NCI-H128 (cell line): ENCODE measurements around the gene CDC42EP1.
"Not testable (repeated sequence)": the region's sequence is repeated elsewhere in the genome, so short reads cannot be mapped to it uniquely, and the experiment has no call there.

Source experiments
- DNase-seq: peaks from one replicate; lab custom pipeline; 2025; ENCODE audit not compliant: unreplicated experiment; lab: John Stamatoyannopoulos, UW

Gene CDC42EP1

GRCh38 chr22:37578002-37578401, 17.7 kb downstream of the CDC42EP1 start:
- no peak for DNase-seq

DNA sequence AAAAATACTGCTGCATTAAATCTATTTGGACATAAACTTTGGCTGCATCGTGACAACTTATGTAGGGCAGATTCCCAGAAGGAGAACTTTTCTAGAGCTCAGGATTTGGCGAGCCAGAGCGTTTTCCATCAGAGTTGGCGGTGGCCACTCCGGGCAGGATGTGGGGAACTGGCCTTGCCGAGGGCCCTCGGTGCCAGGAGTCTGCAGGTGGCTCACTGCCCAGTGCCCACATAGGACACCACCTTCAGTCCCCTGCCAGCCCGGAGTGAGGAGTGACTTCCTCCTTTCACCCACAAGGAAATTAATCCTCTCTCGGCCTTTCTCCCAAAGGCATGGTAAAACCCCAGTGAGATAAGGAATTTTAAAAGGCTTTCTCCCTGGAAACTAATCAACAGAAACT, 21.2 kb downstream of the CDC42EP1 start:
- no peak for DNase-seq

DNA sequence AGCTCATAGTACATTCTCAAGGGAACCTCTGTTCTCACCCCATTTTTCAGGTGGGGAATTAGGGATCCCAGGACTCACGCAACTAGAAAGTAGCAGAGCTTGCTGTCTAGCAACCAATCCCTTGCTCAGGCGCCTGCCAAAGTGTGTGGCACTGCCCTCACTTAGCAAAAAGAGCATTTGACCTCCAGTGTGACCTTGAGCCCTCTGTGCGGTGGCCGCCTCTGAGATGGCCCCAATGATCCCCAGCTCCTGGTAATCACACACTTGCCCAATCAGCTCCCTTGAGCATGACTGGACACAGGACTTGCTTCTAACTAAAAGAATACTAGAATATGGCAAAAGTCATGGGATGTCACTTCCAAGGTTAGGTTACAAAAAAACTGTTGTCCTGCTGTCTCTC, 22.2 kb downstream of the CDC42EP1 start:
- no peak for DNase-seq

- DNase-seq: no peak
Measured at GRCh38 chr22:37588546-37589215, 28.4 kb downstream of the CDC42EP1 start.

- no peak for DNase-seq
Measured at GRCh38 chr22:37589636-37590035, 29.4 kb downstream of the CDC42EP1 start.

DNA sequence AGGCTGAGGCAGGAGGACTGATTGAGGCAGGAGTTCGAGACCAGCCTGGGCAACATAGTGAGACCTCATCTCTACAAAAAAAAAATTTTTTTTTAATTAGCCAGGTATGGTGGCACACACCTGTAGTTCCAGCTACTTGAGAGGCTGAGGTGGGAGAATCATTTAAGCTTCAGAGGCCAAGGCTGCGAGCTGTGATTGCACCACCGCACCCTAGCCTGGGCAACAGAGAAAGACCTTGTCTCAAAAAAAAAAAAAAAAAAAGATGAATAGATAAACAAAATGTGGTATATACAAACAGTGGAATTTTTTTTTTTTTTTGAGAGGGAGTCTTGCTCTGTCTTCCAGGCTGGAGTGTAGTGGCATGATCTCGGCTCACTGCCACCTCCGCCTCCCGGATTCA, 30.8 kb downstream of the CDC42EP1 start:
- not testable (repeated sequence) for DNase-seq

- DNase-seq: no peak
Measured at GRCh38 chr22:37591823-37592404, 31.6 kb downstream of the CDC42EP1 start.

- DNase-seq: no peak
Measured at GRCh38 chr22:37594237-37594636, 34.0 kb downstream of the CDC42EP1 start.

- no peak for DNase-seq
Measured at GRCh38 chr22:37599153-37599552, 38.9 kb downstream of the CDC42EP1 start.

- DNase-seq: no peak
Measured at GRCh38 chr22:37601203-37601539, 40.9 kb downstream of the CDC42EP1 start.

GRCh38 chr22:37601540-37602442, 41.5 kb downstream of the CDC42EP1 start:
- DNase-seq: no peak

GRCh38 chr22:37602546-37603277, 42.4 kb downstream of the CDC42EP1 start:
- DNase-seq: not testable (repeated sequence)

GRCh38 chr22:37604074-37604473, 43.8 kb downstream of the CDC42EP1 start:
- no peak for DNase-seq

GRCh38 chr22:37604875-37605274, 44.6 kb downstream of the CDC42EP1 start:
- DNase-seq: no peak

DNA sequence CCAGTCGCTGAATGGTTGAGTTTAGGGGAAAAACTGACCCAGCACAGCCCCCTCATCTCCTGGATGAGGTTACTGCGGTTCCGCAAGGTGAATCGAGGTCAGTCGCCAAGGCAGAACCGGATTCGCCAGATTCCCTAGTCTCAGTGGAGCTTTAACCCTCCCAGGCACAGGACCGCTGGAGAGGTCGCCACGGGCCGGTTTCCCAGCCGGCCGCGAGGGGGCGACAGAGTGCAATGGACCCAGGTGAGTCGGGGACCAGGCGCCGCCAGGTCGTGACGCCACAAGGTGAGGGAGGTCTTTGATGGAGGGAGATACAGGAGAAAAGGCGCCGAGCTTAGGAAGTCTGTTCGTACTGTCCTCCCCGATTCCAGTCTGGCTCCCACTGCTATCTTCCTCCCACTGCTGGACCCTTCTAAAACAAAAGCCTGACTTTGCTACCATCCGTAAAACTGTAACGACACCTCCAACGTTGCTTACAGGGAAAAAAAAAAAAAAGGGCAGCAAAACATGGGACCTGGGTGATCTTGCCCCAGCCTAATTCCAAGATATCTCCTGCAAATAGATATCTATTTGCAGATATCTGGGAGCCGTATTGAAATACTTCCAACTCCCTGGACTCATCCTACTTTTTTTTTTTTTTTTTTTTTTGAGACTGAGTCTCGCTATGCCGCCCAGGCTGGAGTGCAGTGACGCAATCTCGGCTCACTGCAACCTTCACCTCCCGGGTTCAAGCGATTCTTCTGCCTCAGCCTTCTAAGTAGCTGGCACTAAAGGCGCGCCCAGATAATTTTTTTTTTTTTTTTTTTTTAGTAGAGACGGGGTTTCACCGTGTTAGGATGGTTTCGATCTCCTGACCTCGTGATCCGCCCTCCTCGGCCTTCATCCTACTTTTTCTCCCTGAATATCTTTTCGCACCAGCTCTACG, 47.0 kb downstream of the CDC42EP1 start:
- DNase-seq: peak; percentile 71

GRCh38 chr22:37607935-37608476, 47.7 kb downstream of the CDC42EP1 start:
- DNase-seq: no peak

DNA sequence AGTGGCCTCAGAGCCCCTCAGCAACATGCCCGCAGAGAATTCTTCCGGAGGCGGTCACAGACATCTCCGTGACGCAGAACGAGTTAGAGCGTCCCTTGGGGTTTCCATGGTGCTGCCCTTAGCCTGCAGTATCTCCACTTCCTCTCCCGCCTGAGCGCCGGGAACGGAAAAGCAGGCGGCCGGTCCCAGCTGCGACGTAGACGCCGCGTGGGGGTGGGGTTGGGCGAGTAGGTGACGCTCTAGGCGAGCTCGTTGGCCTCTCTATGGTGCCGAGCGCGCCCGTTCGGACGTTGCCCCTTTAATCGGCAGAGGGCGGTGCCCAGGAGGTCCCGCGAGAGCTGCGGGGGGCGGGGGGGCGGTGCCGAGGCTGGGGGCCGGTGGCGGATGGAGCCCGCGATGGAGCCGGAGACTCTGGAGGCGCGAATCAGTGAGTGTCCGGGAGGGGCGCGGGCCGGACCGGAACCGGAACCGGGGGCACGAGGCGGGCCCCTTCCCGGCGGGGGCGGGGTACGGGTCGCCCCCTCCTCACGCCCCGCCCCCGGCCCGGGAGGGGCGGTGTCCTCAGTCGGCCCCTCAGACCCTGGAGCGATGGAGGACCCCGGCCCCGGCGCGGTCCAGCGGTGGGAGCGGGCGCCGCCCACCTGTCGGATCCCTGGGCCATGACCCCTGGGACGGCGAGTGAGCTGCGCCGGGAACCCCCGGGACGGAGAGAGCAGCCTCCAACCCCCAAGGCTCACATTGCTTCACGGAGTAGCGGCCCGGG, 48.4 kb downstream of the CDC42EP1 start, which contains the start of gene GGA1:
Gene GGA1, plus strand, starts transcription at position 358 of the 763 bp plus-strand sequence. Its CDS starts 27 bp downstream, at position 385.
- peak; percentile 90 for DNase-seq

DNA sequence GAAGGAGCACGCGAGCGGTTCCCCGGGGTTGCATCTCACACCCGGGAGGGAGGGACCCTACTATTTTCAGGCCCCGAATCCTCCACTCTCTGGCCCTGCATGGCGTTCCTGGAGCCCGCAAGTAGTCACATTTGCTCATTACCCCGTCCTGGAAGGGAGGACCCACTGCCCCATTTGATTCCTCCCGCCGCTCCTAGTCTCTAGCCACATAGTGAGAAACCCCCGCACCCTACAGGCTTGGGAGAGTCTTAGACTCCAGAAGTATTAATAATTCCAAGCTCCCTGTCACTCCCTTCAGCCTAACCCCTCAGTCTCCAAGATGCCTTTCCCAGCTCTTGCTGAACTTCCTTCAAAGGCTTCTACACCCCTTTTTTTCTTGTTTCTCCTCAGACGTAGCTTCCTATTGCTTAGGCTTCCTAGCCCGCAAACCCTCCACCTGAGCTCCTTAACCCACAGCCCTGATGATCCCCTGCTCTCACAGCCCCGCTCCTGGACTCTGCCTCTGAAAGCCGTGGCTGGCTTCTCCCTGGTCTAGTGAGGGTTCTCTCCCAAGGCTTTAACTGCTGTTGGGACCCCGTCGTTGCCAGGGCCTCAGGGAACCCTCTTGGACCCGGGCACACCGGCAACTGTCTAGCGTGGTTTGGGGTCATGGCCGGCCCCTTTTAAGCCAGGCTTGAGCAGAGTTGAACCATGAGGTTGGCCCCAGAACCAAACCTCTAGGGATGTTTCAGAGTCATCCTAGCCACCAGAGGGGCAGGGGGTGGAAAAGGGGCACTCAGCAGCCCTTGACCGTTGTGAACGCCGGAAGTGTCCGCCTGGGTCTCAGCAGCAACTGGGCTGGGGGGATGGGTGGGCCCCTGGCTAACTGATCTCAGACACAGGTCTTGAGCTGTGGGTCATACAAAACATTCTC, 49.2 kb downstream of the CDC42EP1 start:
- DNase-seq: no peak
